ENCODE results near the gene TPP1. TPM values are rescaled to one million over a fixed set of nuclear protein-coding genes. Genes with fewer than 3 reads are reported as not detected.

TPP1 gene
- total and polyA plus RNA-seq, 4 donors: 57.6 to 169 (median 137) TPM

- no peak for TF ChIP-seq CTCF (IDR thresholded peaks at IDR 0.05; ENCODE audit: control extremely low read depth, extremely low read depth)
- no peak for ATAC-seq (ENCODE audit: insufficient read depth, low FRiP score)
- Histone ChIP-seq H3K27me3 (ENCODE audit: control insufficient read depth in 3 of 3, insufficient read depth in 3 of 3, low read length in 2 of 3) (no peaks in the 10 kb centered on the region), H3K27ac (ENCODE audit: low read depth in 1 of 2, low read length in 1 of 2) (no peak overlapping the region), H3K36me3 (ENCODE audit: control insufficient read depth in 4 of 4, insufficient read depth in 4 of 4, low read length in 4 of 4) (peaks cover 0 to 9% (median 0%) of the 10 kb centered on the region in 4 donors), H3K9me3 (ENCODE audit: control insufficient read depth in 4 of 4, insufficient read depth in 3 of 4, low read length in 3 of 4) (no peaks in the 10 kb centered on the region), H3K4me3 (no peak overlapping the region), H3K4me1 (ENCODE audit: control insufficient read depth in 5 of 5, insufficient read depth in 5 of 5, low read length in 5 of 5) (peaks cover 4 to 11% (median 7%) of the 10 kb centered on the region in 5 donors), H3K9ac (ENCODE audit: insufficient read depth in 1 of 2, low read length in 2 of 2) (no peak overlapping the region)
- no peak for DNase-seq
- 67 to 95% methylated on average over 2 of the region's 2 CpGs for WGBS, 2 donors
Measured at GRCh38 chr11:6565325-6565724, 53.9 kb downstream of the TPP1 start.

- WGBS, 2 donors: 92 to 93% methylated on average over 10 of the region's 10 CpGs
- no peak overlapping the region for H3K4me3 ChIP-seq
- peaks cover 0 to 9% (median 0%) of the 10 kb centered on the region in 4 donors for H3K36me3 ChIP-seq (ENCODE audit: control insufficient read depth in 4 of 4, insufficient read depth in 4 of 4, low read length in 4 of 4)
- ATAC-seq (ENCODE audit: insufficient read depth, low FRiP score): no peak
- H3K27me3 ChIP-seq (ENCODE audit: control insufficient read depth in 3 of 3, insufficient read depth in 3 of 3, low read length in 2 of 3): no peaks in the 10 kb centered on the region
- no peak for DNase-seq
- no peak overlapping the region for H3K9ac ChIP-seq (ENCODE audit: insufficient read depth in 1 of 2, low read length in 2 of 2)
- no peak for TF ChIP-seq CTCF (IDR thresholded peaks at IDR 0.05; ENCODE audit: control extremely low read depth, extremely low read depth)
- no peaks in the 10 kb centered on the region for H3K9me3 ChIP-seq (ENCODE audit: control insufficient read depth in 4 of 4, insufficient read depth in 3 of 4, low read length in 3 of 4)
- H3K4me1 ChIP-seq (ENCODE audit: control insufficient read depth in 5 of 5, insufficient read depth in 5 of 5, low read length in 5 of 5): peaks cover 3 to 7% (median 5%) of the 10 kb centered on the region in 5 donors
- H3K27ac ChIP-seq (ENCODE audit: low read depth in 1 of 2, low read length in 1 of 2): no peak overlapping the region
Measured at GRCh38 chr11:6563667-6564066, 55.6 kb downstream of the TPP1 start.

- H3K9ac ChIP-seq (ENCODE audit: insufficient read depth in 1 of 2, low read length in 2 of 2): no peak overlapping the region
- no peaks in the 10 kb centered on the region for H3K27me3 ChIP-seq (ENCODE audit: control insufficient read depth in 3 of 3, insufficient read depth in 3 of 3, low read length in 2 of 3)
- ATAC-seq (ENCODE audit: insufficient read depth, low FRiP score): no peak
- H3K4me1 ChIP-seq (ENCODE audit: control insufficient read depth in 5 of 5, insufficient read depth in 5 of 5, low read length in 5 of 5): peaks cover 0 to 2% (median 0%) of the 10 kb centered on the region in 5 donors
- no peak for TF ChIP-seq CTCF (IDR thresholded peaks at IDR 0.05; ENCODE audit: control extremely low read depth, extremely low read depth)
- no peaks in the 10 kb centered on the region for H3K9me3 ChIP-seq (ENCODE audit: control insufficient read depth in 4 of 4, insufficient read depth in 3 of 4, low read length in 3 of 4)
- H3K27ac ChIP-seq (ENCODE audit: low read depth in 1 of 2, low read length in 1 of 2): no peak overlapping the region
- 94 to 95% methylated on average over 4 of the region's 4 CpGs for WGBS, 2 donors
- peaks cover 0 to 9% (median 0%) of the 10 kb centered on the region in 4 donors for H3K36me3 ChIP-seq (ENCODE audit: control insufficient read depth in 4 of 4, insufficient read depth in 4 of 4, low read length in 4 of 4)
- H3K4me3 ChIP-seq: no peak overlapping the region
- no peak for DNase-seq
Measured at GRCh38 chr11:6563121-6563619, 56.1 kb downstream of the TPP1 start.

Other genes starting within 250 kb of the TPP1 start
- 10 to 100 TPM; 19.3 to 69.5 TPM for gene SMPD1, start 228.9 kb downstream of the TPP1 start, total RNA-seq
- gene SMPD1, start 228.9 kb downstream of the TPP1 start, polyA plus RNA-seq: 10 to 100 TPM; 31.8 to 34.0 TPM
- gene APBB1, start 200.3 kb downstream of the TPP1 start, total RNA-seq: 10 to 100 TPM; 38.9 to 42.0 TPM
- 10 to 100 TPM; 18.8 to 22.3 TPM for gene APBB1, start 200.3 kb downstream of the TPP1 start, polyA plus RNA-seq
- 1 to 10 TPM; 2.3 to 3.5 TPM for gene HPX, start 178.4 kb downstream of the TPP1 start, total RNA-seq
- gene HPX, start 178.4 kb downstream of the TPP1 start, polyA plus RNA-seq: 1 to 10 TPM in 1 of 2 donors, under 1 TPM in 1; 0.46 to 1.3 TPM
- 10 to 100 TPM; 28.4 to 29.0 TPM for gene TRIM3, start 145.5 kb downstream of the TPP1 start, total RNA-seq
- 10 to 100 TPM; 15.7 to 16.4 TPM for gene TRIM3, start 145.5 kb downstream of the TPP1 start, polyA plus RNA-seq
- gene ARFIP2, start 138.1 kb downstream of the TPP1 start, total RNA-seq: 10 to 100 TPM; 34.0 to 53.7 TPM
- 10 to 100 TPM; 41.9 to 51.1 TPM for gene ARFIP2, start 138.1 kb downstream of the TPP1 start, polyA plus RNA-seq
- gene TIMM10B, start 137.9 kb downstream of the TPP1 start, total RNA-seq: 10 to 100 TPM; 31.5 to 43.4 TPM
- 10 to 100 TPM; 20.5 to 32.6 TPM for gene TIMM10B, start 137.9 kb downstream of the TPP1 start, polyA plus RNA-seq
- gene DNHD1, start 122.1 kb downstream of the TPP1 start, total RNA-seq: 10 to 100 TPM; 15.2 to 15.6 TPM
- gene DNHD1, start 122.1 kb downstream of the TPP1 start, polyA plus RNA-seq: 1 to 10 TPM; 4.5 to 8.8 TPM
- 10 to 100 TPM; 15.0 to 19.1 TPM for gene RRP8, start 15.8 kb downstream of the TPP1 start, total RNA-seq
- gene RRP8, start 15.8 kb downstream of the TPP1 start, polyA plus RNA-seq: 10 to 100 TPM; 16.2 to 17.4 TPM
- 100 to 1,000 TPM; 134 to 147 TPM for gene ILK, start 15.6 kb downstream of the TPP1 start, total RNA-seq
- gene ILK, start 15.6 kb downstream of the TPP1 start, polyA plus RNA-seq: 100 to 1,000 TPM in 1 of 2 donors, 10 to 100 TPM in 1; 91.1 to 138 TPM
- gene TAF10, start 7.2 kb downstream of the TPP1 start, total RNA-seq: 100 to 1,000 TPM in 1 of 2 donors, 10 to 100 TPM in 1; 23.9 to 149 TPM
- gene TAF10, start 7.2 kb downstream of the TPP1 start, polyA plus RNA-seq: 100 to 1,000 TPM; 108 to 126 TPM
- gene DCHS1, start 36.4 kb upstream of the TPP1 start, total RNA-seq: 10 to 100 TPM; 14.9 to 39.9 TPM
- gene DCHS1, start 36.4 kb upstream of the TPP1 start, polyA plus RNA-seq: 1 to 10 TPM; 6.0 to 8.2 TPM
- gene MRPL17, start 63.9 kb upstream of the TPP1 start, total RNA-seq: 10 to 100 TPM; 28.2 to 43.2 TPM
- 10 to 100 TPM; 48.6 to 81.4 TPM for gene MRPL17, start 63.9 kb upstream of the TPP1 start, polyA plus RNA-seq
- under 1 TPM; 0.06 to 0.18 TPM for gene OR2AG2, start 152.6 kb upstream of the TPP1 start, total RNA-seq
- under 1 TPM in 1 of 2 donors, not detected in 1; 0.01 TPM for gene OR2AG2, start 152.6 kb upstream of the TPP1 start, polyA plus RNA-seq
- gene OR2AG1, start 163.6 kb upstream of the TPP1 start, total RNA-seq: not detected
- gene OR2AG1, start 163.6 kb upstream of the TPP1 start, polyA plus RNA-seq: not detected
- gene OR6A2, start 180.3 kb upstream of the TPP1 start, total RNA-seq: under 1 TPM; 0.21 to 0.23 TPM
- not detected for gene OR6A2, start 180.3 kb upstream of the TPP1 start, polyA plus RNA-seq
- gene OR10A5, start 226.3 kb upstream of the TPP1 start, total RNA-seq: not detected
- not detected for gene OR10A5, start 226.3 kb upstream of the TPP1 start, polyA plus RNA-seq
- gene OR10A2, start 243.6 kb upstream of the TPP1 start, total RNA-seq: not detected
- gene OR10A2, start 243.6 kb upstream of the TPP1 start, polyA plus RNA-seq: not detected

All from lung (tissue), 12 donors.